GM18861 (cell line): Measurements from ENCODE around the gene CLK2.
"Not testable (repeated sequence)": the region's sequence is repeated elsewhere in the genome, so short reads cannot be mapped to it uniquely, and the experiment has no call there.

Experiments
- ATAC-seq: cut with Tn5 transposase; IDR thresholded peaks from one replicate; pipeline ENCODE4 v1.9.1; 2021; ENCODE audit not compliant: unreplicated experiment

The CLK2 gene

GRCh38 chr1:155214702-155215101 lies 58.6 kb downstream of the CLK2 start:
- ATAC-seq, result not testable (repeated sequence)
